Esophagus mucosa (tissue), 1 donor: Measurements from ENCODE around the gene MYO5B. TPM values are rescaled to one million over a fixed set of nuclear protein-coding genes. Genes with fewer than 3 reads are reported as not detected.

Experiments
- ATAC-seq: fragments of 200-7000 bp; cut with Tn5 transposase; one replicate; pipeline ENCODE4 v1.9.1; 2020
- total RNA-seq: library from RNA; stranded (reverse); gene quantifications from one replicate; pipeline ENCODE4 v1.2.4, GENCODE V29; 2023
- donor health status: DM: yes; HTN: yes; CAD: no.

MYO5B gene
- total RNA-seq, 1 donor from 2014 or later = 29.6 TPM

- ATAC-seq = no peak
These were observed 186.6 kb downstream of the MYO5B start for GRCh38 chr18:50008306-50008705.

- peak; percentile 37 for ATAC-seq
These were observed 188.4 kb downstream of the MYO5B start for GRCh38 chr18:50006470-50007046.

- no peak for ATAC-seq
These were observed 190.9 kb downstream of the MYO5B start for GRCh38 chr18:50004013-50004412.

GRCh38 chr18:50002781-50003180, 192.2 kb downstream of the MYO5B start:
- ATAC-seq = no peak

- ATAC-seq = no peak
These were observed 194.7 kb downstream of the MYO5B start for GRCh38 chr18:50000227-50000626.

GRCh38 chr18:49999128-49999527, 195.8 kb downstream of the MYO5B start:
- ATAC-seq = no peak

- no peak for ATAC-seq
These were observed 197.4 kb downstream of the MYO5B start for GRCh38 chr18:49997558-49997957.

GRCh38 chr18:49994410-49994809, 200.5 kb downstream of the MYO5B start:
- ATAC-seq = no peak

GRCh38 chr18:49993299-49993698, 201.6 kb downstream of the MYO5B start:
- ATAC-seq = no peak

GRCh38 chr18:49988733-49989132, 206.2 kb downstream of the MYO5B start:
- no peak for ATAC-seq

GRCh38 chr18:49988101-49988500, 206.8 kb downstream of the MYO5B start:
- no peak for ATAC-seq

- ATAC-seq = no peak
These were observed 209.7 kb downstream of the MYO5B start for GRCh38 chr18:49985236-49985635.

- ATAC-seq = peak; percentile 25
These were observed 214.1 kb downstream of the MYO5B start for GRCh38 chr18:49980896-49981295.

- ATAC-seq = no peak
These were observed 218.0 kb downstream of the MYO5B start for GRCh38 chr18:49976795-49977560.

- no peak for ATAC-seq
These were observed 218.9 kb downstream of the MYO5B start for GRCh38 chr18:49976001-49976400.

- no peak for ATAC-seq
These were observed 220.9 kb downstream of the MYO5B start for GRCh38 chr18:49974079-49974478.

GRCh38 chr18:49973592-49973991, 221.4 kb downstream of the MYO5B start:
- no peak for ATAC-seq

GRCh38 chr18:49972535-49972934, 222.4 kb downstream of the MYO5B start:
- no peak for ATAC-seq

- ATAC-seq = no peak
These were observed 223.5 kb downstream of the MYO5B start for GRCh38 chr18:49971462-49971861.

- no peak for ATAC-seq
These were observed 224.6 kb downstream of the MYO5B start for GRCh38 chr18:49970319-49970718.

GRCh38 chr18:49968644-49969309, 226.2 kb downstream of the MYO5B start:
- ATAC-seq = no peak

- ATAC-seq = no peak
These were observed 227.2 kb downstream of the MYO5B start for GRCh38 chr18:49967636-49968313.

GRCh38 chr18:49967171-49967570, 227.8 kb downstream of the MYO5B start:
- ATAC-seq = no peak
